ENCODE results near the gene CENPO.

DNA sequence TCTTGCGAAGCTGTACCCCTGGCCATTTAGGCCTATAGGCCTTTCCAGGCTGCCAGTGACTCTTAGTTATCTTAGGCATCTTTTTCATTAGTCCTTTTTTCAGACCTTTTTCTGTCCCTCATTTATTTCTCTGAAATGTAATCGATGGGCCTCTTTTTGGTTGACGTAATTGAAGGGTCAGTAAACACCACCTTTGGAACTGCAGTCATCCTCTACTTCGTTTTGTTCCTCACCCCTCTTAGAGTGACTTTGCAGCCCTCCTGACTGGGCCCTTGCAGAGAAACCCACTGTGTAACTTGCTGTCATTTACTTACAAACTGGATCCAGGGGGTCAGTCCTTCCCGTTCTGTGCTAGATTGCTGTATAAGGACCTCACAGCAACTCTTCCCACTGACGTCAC lies 23.2 kb downstream of the CENPO start:
- no peak for TF ChIP-seq POLR2A (IDR thresholded peaks at IDR 0.05)
- TF ChIP-seq, protein P1, sequence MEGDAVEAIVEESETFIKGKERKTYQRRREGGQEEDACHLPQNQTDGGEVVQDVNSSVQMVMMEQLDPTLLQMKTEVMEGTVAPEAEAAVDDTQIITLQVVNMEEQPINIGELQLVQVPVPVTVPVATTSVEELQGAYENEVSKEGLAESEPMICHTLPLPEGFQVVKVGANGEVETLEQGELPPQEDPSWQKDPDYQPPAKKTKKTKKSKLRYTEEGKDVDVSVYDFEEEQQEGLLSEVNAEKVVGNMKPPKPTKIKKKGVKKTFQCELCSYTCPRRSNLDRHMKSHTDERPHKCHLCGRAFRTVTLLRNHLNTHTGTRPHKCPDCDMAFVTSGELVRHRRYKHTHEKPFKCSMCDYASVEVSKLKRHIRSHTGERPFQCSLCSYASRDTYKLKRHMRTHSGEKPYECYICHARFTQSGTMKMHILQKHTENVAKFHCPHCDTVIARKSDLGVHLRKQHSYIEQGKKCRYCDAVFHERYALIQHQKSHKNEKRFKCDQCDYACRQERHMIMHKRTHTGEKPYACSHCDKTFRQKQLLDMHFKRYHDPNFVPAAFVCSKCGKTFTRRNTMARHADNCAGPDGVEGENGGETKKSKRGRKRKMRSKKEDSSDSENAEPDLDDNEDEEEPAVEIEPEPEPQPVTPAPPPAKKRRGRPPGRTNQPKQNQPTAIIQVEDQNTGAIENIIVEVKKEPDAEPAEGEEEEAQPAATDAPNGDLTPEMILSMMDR (IDR thresholded peaks at IDR 0.05) = no peak

Measured in thyroid gland (tissue), 4 donors.